GM12878 (cell line): ENCODE data around the gene ZNF879. TPM values are rescaled to one million over a fixed set of nuclear protein-coding genes. Genes with fewer than 3 reads are reported as not detected.

Experiments used
- ATAC-seq: fragments of 200-7000 bp; cut with Tn5 transposase; 3 replicates; pipeline ENCODE4 v1.9.1; 2020; ENCODE audit warnings: mild to moderate bottlenecking, moderate library complexity
- BruUV-seq: library from RNA; stranded (reverse); fragments of 400-500 nt; replicated peaks from 2 replicates; lab custom pipeline; 2021; lab: Mats Ljungman, UMichigan
- CTCF ChIA-PET: fragments of 300-600 bp; sonication (Branson Sonifier 250); formaldehyde crosslinking; extraction: SDS; loops from one replicate; lab custom pipeline; 2021; ENCODE audit warnings: inconsistent platforms; lab: Yijun Ruan, JAX
- POLR2A ChIA-PET: fragments of 350-600 bp; formaldehyde crosslinking; extraction: SDS; loops from one replicate; lab custom pipeline; 2021; ENCODE audit warnings: inconsistent platforms; lab: Charles Lee
- RAD21 ChIA-PET: fragments of 300-600 bp; sonication (Branson Sonifier 250); formaldehyde crosslinking; loops from one replicate; lab custom pipeline; 2023; ENCODE audit warnings: antibody characterized with exemption; ENCODE audit not compliant: unreplicated experiment; lab: Charles Lee
- SMC1A ChIA-PET: fragments of 300-600 bp; sonication (Branson Sonifier 250); formaldehyde crosslinking; loops from one replicate; lab custom pipeline; 2023; ENCODE audit not compliant: unreplicated experiment, uncharacterized antibody; lab: Charles Lee
- DNase-seq: peaks from one replicate; pipeline ENCODE4 v3.0.0-alpha.2; 2011; ENCODE audit warnings: low read depth, low spot score
- FAIRE-seq: peaks from 3 replicates; lab custom pipeline; 2011; peaks lifted over from hg19 to GRCh38; lab: Jason Lieb, UNC
- H2AFZ ChIP-seq: 2 replicates; pipeline ENCODE4 v1.6.0; 2011; ENCODE audit warnings: low read depth, low read length, control low read depth; ENCODE audit not compliant: control insufficient read depth
- H3K27ac ChIP-seq: 2 replicates; pipeline ENCODE4 v1.5.1; 2011; ENCODE audit warnings: control low read depth; ENCODE audit not compliant: control insufficient read depth, insufficient read depth
- H3K27me3 ChIP-seq, 2 experiments: replicated peaks in 1 of 2; 2 replicates each; pipeline versions ENCODE4 v1.6.0 to v1.6.1; 2011; ENCODE audit warnings: low read length in 1 of 2; ENCODE audit not compliant: control insufficient read depth in 2 of 2, insufficient read depth in 2 of 2
- H3K36me3 ChIP-seq, 2 experiments: 2 replicates each; pipeline ENCODE4 v1.5.1; 2011; ENCODE audit warnings: low read length in 1 of 2; ENCODE audit not compliant: control insufficient read depth in 2 of 2, insufficient read depth in 2 of 2
- H3K4me1 ChIP-seq: 2 replicates; pipeline ENCODE4 v1.6.1; 2011; ENCODE audit warnings: mild to moderate bottlenecking, low read length, moderate library complexity, mixed read lengths; ENCODE audit not compliant: control insufficient read depth, insufficient read depth
- H3K4me2 ChIP-seq: 2 replicates; pipeline ENCODE4 v1.6.0; 2011; ENCODE audit warnings: control low read depth; ENCODE audit not compliant: control insufficient read depth, insufficient read depth
- H3K4me3 ChIP-seq: fragments of 200-600 bp; sonication (generic); 2 replicates; pipeline ENCODE4 v1.5.1; 2016
- H3K79me2 ChIP-seq: 2 replicates; pipeline ENCODE4 v1.6.0; 2011; ENCODE audit warnings: low read length; ENCODE audit not compliant: control insufficient read depth, insufficient read depth
- H3K9ac ChIP-seq: 2 replicates; pipeline ENCODE4 v1.8.0; 2011; ENCODE audit warnings: low read length, control low read depth, mixed read lengths; ENCODE audit not compliant: control insufficient read depth, insufficient read depth
- H3K9me3 ChIP-seq: replicated peaks from 3 replicates; pipeline ENCODE4 v1.5.1; 2011; ENCODE audit warnings: mild to moderate bottlenecking, low read length; ENCODE audit not compliant: control insufficient read depth, insufficient read depth
- H4K20me1 ChIP-seq: 2 replicates; pipeline ENCODE4 v1.6.0; 2011; ENCODE audit not compliant: control insufficient read depth, insufficient read depth
- CBX3 ChIP-seq: fragments of 200-600 bp; sonication (generic); IDR thresholded peaks from 2 replicates; pipeline ENCODE4 v1.6.1; 2016; ENCODE audit warnings: low read depth, borderline replicate concordance
- CBX5 ChIP-seq: sonication (generic); IDR thresholded peaks from 2 replicates; pipeline ENCODE4 v1.6.1; 2016; ENCODE audit warnings: low read depth, moderate library complexity, mild to moderate bottlenecking, inconsistent platforms
- CEBPZ ChIP-seq: fragments of 150-350 bp; IDR thresholded peaks from 2 replicates; pipeline ENCODE4 v1.6.1; 2016; ENCODE audit warnings: low read depth, low read length
- CREM ChIP-seq: IDR thresholded peaks from 2 replicates; pipeline ENCODE4 v1.6.1; 2014; ENCODE audit warnings: antibody characterized with exemption, low read depth
- ETV6 ChIP-seq, 2 experiments: fragments of 450-650 bp in 1 of 2; IDR thresholded peaks in 1 of 2; conservative IDR thresholded peaks in 1 of 2; 2 replicates each; pipeline ENCODE4 v1.6.1; 2014; ENCODE audit warnings: antibody characterized with exemption in 1 of 2, borderline replicate concordance in 1 of 2, low read depth in 1 of 2, mild to moderate bottlenecking in 1 of 2, moderate library complexity in 1 of 2
- FOS ChIP-seq: IDR thresholded peaks from 3 replicates; pipeline ENCODE4 v1.6.1; 2011; ENCODE audit warnings: borderline replicate concordance; ENCODE audit not compliant: insufficient read length; ENCODE audit errors: extremely low read depth
- RBBP5 ChIP-seq: fragments of 200-600 bp; sonication (generic); conservative IDR thresholded peaks from 2 replicates; pipeline ENCODE4 v1.6.1; 2016
- SPI1 ChIP-seq: IDR thresholded peaks from 2 replicates; pipeline ENCODE4 v1.6.1; 2011; ENCODE audit warnings: low read depth, mild to moderate bottlenecking, low read length, moderate library complexity, borderline replicate concordance; ENCODE audit not compliant: insufficient read depth
- STAT1 ChIP-seq: fragments of 450-650 bp; conservative IDR thresholded peaks from 2 replicates; pipeline ENCODE4 v1.6.1; 2014; ENCODE audit warnings: antibody characterized with exemption, mild to moderate bottlenecking
- STAT3 ChIP-seq: IDR thresholded peaks from 2 replicates; pipeline ENCODE4 v1.6.1; 2011; ENCODE audit warnings: low read depth, low read length, improper control_type of control experiment
- TARDBP ChIP-seq: IDR thresholded peaks from 2 replicates; pipeline ENCODE4 v1.6.1; 2016; ENCODE audit warnings: borderline replicate concordance
- ZBED1 ChIP-seq: IDR thresholded peaks from 2 replicates; pipeline ENCODE4 v1.6.1; 2016; ENCODE audit warnings: borderline replicate concordance
- ZNF622 ChIP-seq: fragments of 450-650 bp; IDR thresholded peaks from 2 replicates; pipeline ENCODE4 v1.6.1; 2017; ENCODE audit warnings: mild to moderate bottlenecking, inconsistent platforms
- ZSCAN29 ChIP-seq: fragments of 450-650 bp; IDR thresholded peaks from 2 replicates; pipeline ENCODE4 v1.6.1; 2017; ENCODE audit warnings: mild to moderate bottlenecking, moderate library complexity
- WGBS: methylation state at CpG from one replicate; pipeline ENCODE4 v1.1.6; 2016; ENCODE audit warnings: low lambda C conversion rate; ENCODE audit not compliant: insufficient replicate concordance, insufficient coverage; ENCODE audit errors: missing lambda C conversion rate; 5-methylcytosine and 5-hydroxymethylcytosine counted together
- in situ Hi-C: fragments of 300-500 bp; cut with MboI; formaldehyde crosslinking; loops from 9 replicates; pipeline ENCODE4 v1.14.3; 2018; ENCODE audit warnings: mixed read lengths
- intact Hi-C: fragments of 100-400 bp; cut with micrococcal nuclease; formaldehyde crosslinking; loops from one replicate; pipeline ENCODE4 v1.14.2; 2022; ENCODE audit not compliant: unreplicated experiment
- polyA plus RNA-seq, 11 experiments: library from polyadenylated mRNA; depleted of rRNA in 4 of 11; unstranded in 6 of 11; stranded (reverse) in 5 of 11; fragments of >200 nt; fragmentation: Nextera tagmentation in 4 of 11; fragmentation: Illumina TruSeq in 1 of 11; extraction: Ambion mirVana in 4 of 11; extraction: Trizol in 1 of 11; gene quantifications; 1 replicate in 1 of 11; 2 replicates in 10 of 11; pipeline versions ENCODE4 v1.2.1 to v1.2.3, GENCODE V29; 2011 to 2016; ENCODE audit warnings: inconsistent platforms in 2 of 11, missing spikeins in 2 of 11, low read depth in 1 of 11
- total RNA-seq, 4 experiments: library from RNA; depleted of rRNA in 3 of 4; stranded (reverse); fragments of >200 nt in 3 of 4; fragmentation: Illumina TruSeq in 1 of 4; extraction: Trizol in 1 of 4; gene quantifications; 2 replicates each; pipeline versions ENCODE4 v1.2.1 to v1.2.3, GENCODE V29; 2013 to 2021
- TF ChIP-seq, protein P1 (sequence below): fragments of 450-650 bp; IDR thresholded peaks from 2 replicates; pipeline ENCODE4 v1.6.1; 2018; ENCODE audit warnings: borderline replicate concordance, mild to moderate bottlenecking; ENCODE audit not compliant: partially characterized antibody
- TF ChIP-seq, protein P2 (sequence below): fragments of 450-650 bp; IDR thresholded peaks from 2 replicates; pipeline ENCODE4 v1.6.1; 2016; ENCODE audit warnings: mild to moderate bottlenecking, moderate library complexity, borderline replicate concordance

Gene ZNF879
- total and polyA plus RNA-seq, 10 of the 15 experiments (the other 5 are each of a cell fraction or from before 2014, with no cell fraction given): 0.03 TPM; not detected in 9

- WGBS: 23% methylated on average over 20 of the region's 20 CpGs
- H3K9me3 ChIP-seq: no peaks in the 10 kb centered on the region; the same call in 2 of the 3 replicates
- intact Hi-C loops (no loop called here), in situ Hi-C loops (no loop called here)
- no peaks in the 10 kb centered on the region for H3K27me3 ChIP-seq
- H3K9ac ChIP-seq: no peak overlapping the region
- ChIA-PET RAD21 (no interaction called here), CTCF (no interaction called here), POLR2A (no interaction called here), SMC1A (no interaction called here)
- no peaks in the 10 kb centered on the region for H3K4me1 ChIP-seq
- DNase-seq: no peak
- no peaks in the 10 kb centered on the region for H3K36me3 ChIP-seq
- no TSS peak for BruUV-seq
- TF ChIP-seq, protein P1, sequence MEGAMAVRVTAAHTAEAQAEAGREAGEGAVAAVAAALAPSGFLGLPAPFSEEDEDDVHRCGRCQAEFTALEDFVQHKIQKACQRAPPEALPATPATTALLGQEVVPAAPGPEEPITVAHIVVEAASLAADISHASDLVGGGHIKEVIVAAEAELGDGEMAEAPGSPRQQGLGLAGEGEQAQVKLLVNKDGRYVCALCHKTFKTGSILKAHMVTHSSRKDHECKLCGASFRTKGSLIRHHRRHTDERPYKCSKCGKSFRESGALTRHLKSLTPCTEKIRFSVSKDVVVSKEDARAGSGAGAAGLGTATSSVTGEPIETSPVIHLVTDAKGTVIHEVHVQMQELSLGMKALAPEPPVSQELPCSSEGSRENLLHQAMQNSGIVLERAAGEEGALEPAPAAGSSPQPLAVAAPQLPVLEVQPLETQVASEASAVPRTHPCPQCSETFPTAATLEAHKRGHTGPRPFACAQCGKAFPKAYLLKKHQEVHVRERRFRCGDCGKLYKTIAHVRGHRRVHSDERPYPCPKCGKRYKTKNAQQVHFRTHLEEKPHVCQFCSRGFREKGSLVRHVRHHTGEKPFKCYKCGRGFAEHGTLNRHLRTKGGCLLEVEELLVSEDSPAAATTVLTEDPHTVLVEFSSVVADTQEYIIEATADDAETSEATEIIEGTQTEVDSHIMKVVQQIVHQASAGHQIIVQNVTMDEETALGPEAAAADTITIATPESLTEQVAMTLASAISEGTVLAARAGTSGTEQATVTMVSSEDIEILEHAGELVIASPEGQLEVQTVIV: no peak
- no peak for TF ChIP-seq ETV6 (conservative IDR thresholded peaks at IDR 0.05 in 1 of 2, IDR thresholded peaks at IDR 0.05 in 1 of 2; ENCODE audit: borderline replicate concordance in 1 of 2, low read depth in 1 of 2)
- TF ChIP-seq, protein P2, sequence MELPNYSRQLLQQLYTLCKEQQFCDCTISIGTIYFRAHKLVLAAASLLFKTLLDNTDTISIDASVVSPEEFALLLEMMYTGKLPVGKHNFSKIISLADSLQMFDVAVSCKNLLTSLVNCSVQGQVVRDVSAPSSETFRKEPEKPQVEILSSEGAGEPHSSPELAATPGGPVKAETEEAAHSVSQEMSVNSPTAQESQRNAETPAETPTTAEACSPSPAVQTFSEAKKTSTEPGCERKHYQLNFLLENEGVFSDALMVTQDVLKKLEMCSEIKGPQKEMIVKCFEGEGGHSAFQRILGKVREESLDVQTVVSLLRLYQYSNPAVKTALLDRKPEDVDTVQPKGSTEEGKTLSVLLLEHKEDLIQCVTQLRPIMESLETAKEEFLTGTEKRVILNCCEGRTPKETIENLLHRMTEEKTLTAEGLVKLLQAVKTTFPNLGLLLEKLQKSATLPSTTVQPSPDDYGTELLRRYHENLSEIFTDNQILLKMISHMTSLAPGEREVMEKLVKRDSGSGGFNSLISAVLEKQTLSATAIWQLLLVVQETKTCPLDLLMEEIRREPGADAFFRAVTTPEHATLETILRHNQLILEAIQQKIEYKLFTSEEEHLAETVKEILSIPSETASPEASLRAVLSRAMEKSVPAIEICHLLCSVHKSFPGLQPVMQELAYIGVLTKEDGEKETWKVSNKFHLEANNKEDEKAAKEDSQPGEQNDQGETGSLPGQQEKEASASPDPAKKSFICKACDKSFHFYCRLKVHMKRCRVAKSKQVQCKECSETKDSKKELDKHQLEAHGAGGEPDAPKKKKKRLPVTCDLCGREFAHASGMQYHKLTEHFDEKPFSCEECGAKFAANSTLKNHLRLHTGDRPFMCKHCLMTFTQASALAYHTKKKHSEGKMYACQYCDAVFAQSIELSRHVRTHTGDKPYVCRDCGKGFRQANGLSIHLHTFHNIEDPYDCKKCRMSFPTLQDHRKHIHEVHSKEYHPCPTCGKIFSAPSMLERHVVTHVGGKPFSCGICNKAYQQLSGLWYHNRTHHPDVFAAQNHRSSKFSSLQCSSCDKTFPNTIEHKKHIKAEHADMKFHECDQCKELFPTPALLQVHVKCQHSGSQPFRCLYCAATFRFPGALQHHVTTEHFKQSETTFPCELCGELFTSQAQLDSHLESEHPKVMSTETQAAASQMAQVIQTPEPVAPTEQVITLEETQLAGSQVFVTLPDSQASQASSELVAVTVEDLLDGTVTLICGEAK: no peak
- TF ChIP-seq CEBPZ: no peak
- TF ChIP-seq CREM: no peak
- TF ChIP-seq RBBP5: no peak
- TF ChIP-seq ZSCAN29: no peak
- no peak for TF ChIP-seq CBX3
- TF ChIP-seq FOS: no peak
- no peak for TF ChIP-seq STAT1
- TF ChIP-seq ZNF622: no peak
- no peak for TF ChIP-seq SPI1
- TF ChIP-seq STAT3: no peak
- TF ChIP-seq ZBED1: no peak
- TF ChIP-seq CBX5: no peak
- TF ChIP-seq TARDBP: no peak
- no peak overlapping the region for H3K27ac ChIP-seq
- no peak overlapping the region for H3K4me3 ChIP-seq
- no peaks in the 10 kb centered on the region for H4K20me1 ChIP-seq
- H3K79me2 ChIP-seq: no peaks in the 10 kb centered on the region
- no peak overlapping the region for H3K4me2 ChIP-seq
- H2AFZ ChIP-seq: no peak overlapping the region
- FAIRE-seq: no peak
- no peak for ATAC-seq
These were observed 30.3 kb upstream of the ZNF879 start for GRCh38 chr5:178993236-178993765.
